ENCODE results near the gene SAE1.

GRCh38 chr19:47203254-47203653 lies 72.6 kb downstream of the SAE1 start:
- TF ChIP-seq CTCF (IDR thresholded peaks at IDR 0.05) (no peak), EZH2 (IDR thresholded peaks at IDR 0.05; ENCODE audit: borderline replicate concordance, insufficient read depth, low read depth, low read length, poor library complexity, severe bottlenecking) (no peak)
